IMR-90 (cell line): ENCODE results near the gene INPP5A. TPM values are rescaled to one million over a fixed set of nuclear protein-coding genes. Genes with fewer than 3 reads are reported as not detected.

Experiments used
- ATAC-seq: fragments of 200-7000 bp; cut with Tn5 transposase; 2 replicates; pipeline ENCODE4 v1.9.1; 2020; ENCODE audit warnings: low read depth, mild to moderate bottlenecking, moderate library complexity
- BruUV-seq: library from RNA; stranded (reverse); fragments of 400-500 nt; replicated peaks from 2 replicates; lab custom pipeline; 2021; lab: Mats Ljungman, UMichigan
- CTCF ChIA-PET: fragments of 300-600 bp; formaldehyde crosslinking; extraction: SDS; loops from one replicate; lab custom pipeline; 2021; ENCODE audit warnings: antibody characterized with exemption; lab: Yijun Ruan, JAX
- POLR2A ChIA-PET: fragments of 300-600 bp; sonication (Branson Sonifier 250); formaldehyde crosslinking; loops from one replicate; lab custom pipeline; 2022; ENCODE audit warnings: antibody characterized with exemption; ENCODE audit not compliant: unreplicated experiment; lab: Charles Lee
- DNase-seq: peaks from one replicate; pipeline ENCODE4 v3.0.0; 2013
- H2AFZ ChIP-seq: replicated peaks from 2 replicates; pipeline ENCODE3; 2013; ENCODE audit warnings: low read length, mild to moderate bottlenecking; ENCODE audit not compliant: poor library complexity
- H2AK5ac ChIP-seq: 2 replicates; pipeline ENCODE4 v1.6.1; 2013; ENCODE audit warnings: low read depth, low read length, inconsistent platforms
- H2AK9ac ChIP-seq: replicated peaks from 2 replicates; pipeline ENCODE3; 2013; ENCODE audit warnings: mild to moderate bottlenecking, low read depth, low read length, moderate library complexity; ENCODE audit not compliant: poor library complexity
- H2BK120ac ChIP-seq: 2 replicates; pipeline ENCODE4 v1.6.1; 2013; ENCODE audit warnings: low read depth, low read length, inconsistent platforms
- H2BK15ac ChIP-seq: 3 replicates; pipeline ENCODE4 v1.6.1; 2013; ENCODE audit warnings: low read depth, low read length, inconsistent platforms
- H2BK20ac ChIP-seq: 2 replicates; pipeline ENCODE4 v1.6.1; 2013; ENCODE audit warnings: low read depth, mild to moderate bottlenecking, inconsistent platforms, low read length, moderate library complexity
- H2BK5ac ChIP-seq: 2 replicates; pipeline ENCODE4 v1.6.1; 2013; ENCODE audit warnings: mild to moderate bottlenecking, low read depth, low read length, inconsistent platforms; ENCODE audit not compliant: poor library complexity, severe bottlenecking
- H3K14ac ChIP-seq: replicated peaks from 2 replicates; pipeline ENCODE4 v1.6.1; 2013; ENCODE audit warnings: low read depth, low read length, inconsistent platforms
- H3K18ac ChIP-seq: 2 replicates; pipeline ENCODE4 v1.6.1; 2013; ENCODE audit warnings: low read depth, low read length, control low read depth
- H3K23ac ChIP-seq: 2 replicates; pipeline ENCODE4 v1.6.1; 2013; ENCODE audit warnings: low read depth, low read length, inconsistent platforms
- H3K27ac ChIP-seq: 2 replicates; pipeline ENCODE4 v1.5.1; 2013; ENCODE audit warnings: mild to moderate bottlenecking, control low read depth, low read length; ENCODE audit not compliant: insufficient read depth
- H3K27me3 ChIP-seq: 2 replicates; pipeline ENCODE4 v1.6.1; 2013; ENCODE audit warnings: low read length; ENCODE audit not compliant: control insufficient read depth, insufficient read depth
- H3K36me3 ChIP-seq: 2 replicates; pipeline ENCODE4 v1.6.1; 2013; ENCODE audit warnings: low read length, mixed read lengths; ENCODE audit not compliant: control insufficient read depth, insufficient read depth
- H3K4ac ChIP-seq: 2 replicates; pipeline ENCODE4 v1.6.1; 2013; ENCODE audit warnings: low read depth, low read length, inconsistent platforms
- H3K4me1 ChIP-seq: 2 replicates; pipeline ENCODE4 v1.6.1; 2013; ENCODE audit warnings: low read length, mixed read lengths; ENCODE audit not compliant: control insufficient read depth, insufficient read depth
- H3K4me2 ChIP-seq: 2 replicates; pipeline ENCODE4 v1.6.1; 2013; ENCODE audit warnings: low read depth, mild to moderate bottlenecking, control low read depth, low read length, moderate library complexity
- H3K4me3 ChIP-seq: 2 replicates; pipeline ENCODE4 v1.5.1; 2013; ENCODE audit warnings: low read depth, mild to moderate bottlenecking, control low read depth, low read length, moderate library complexity; ENCODE audit not compliant: insufficient read depth
- H3K56ac ChIP-seq: 2 replicates; pipeline ENCODE4 v1.6.1; 2013; ENCODE audit warnings: low read length, inconsistent platforms; ENCODE audit not compliant: insufficient read depth; ENCODE audit errors: extremely low read depth
- H3K79me1 ChIP-seq, 2 experiments: 2 replicates each; pipeline ENCODE4 v1.6.1; 2013; ENCODE audit warnings: low read length in 2 of 2, inconsistent platforms in 1 of 2, low read depth in 1 of 2
- H3K9ac ChIP-seq: 2 replicates; pipeline ENCODE4 v1.6.1; 2013; ENCODE audit warnings: low read depth, low read length, control low read depth
- H3K9me1 ChIP-seq: 2 replicates; pipeline ENCODE4 v1.6.1; 2013; ENCODE audit warnings: low read length, inconsistent platforms; ENCODE audit not compliant: insufficient read depth
- H3K9me3 ChIP-seq: 2 replicates; pipeline ENCODE4 v1.6.1; 2013; ENCODE audit warnings: low read length; ENCODE audit not compliant: control insufficient read depth, insufficient read depth
- H4K20me1 ChIP-seq: 2 replicates; pipeline ENCODE4 v1.6.1; 2013; ENCODE audit warnings: low read length, inconsistent platforms; ENCODE audit not compliant: insufficient read depth
- H4K5ac ChIP-seq: 2 replicates; pipeline ENCODE4 v1.6.1; 2013; ENCODE audit warnings: mild to moderate bottlenecking, low read depth, low read length, control low read depth
- H4K8ac ChIP-seq, 2 experiments: 2 replicates each; pipeline ENCODE4 v1.6.1; 2013; ENCODE audit warnings: low read depth in 2 of 2, low read length in 2 of 2, control low read depth in 1 of 2, inconsistent platforms in 1 of 2
- H4K91ac ChIP-seq: 2 replicates; pipeline ENCODE4 v1.6.1; 2013; ENCODE audit warnings: low read depth, low read length, inconsistent platforms; ENCODE audit not compliant: insufficient read depth
- FOS ChIP-seq: fragments of 150-350 bp; IDR thresholded peaks from 2 replicates; pipeline ENCODE4 v1.6.1; 2016; ENCODE audit warnings: low read depth, low read length
- RAD21 ChIP-seq: IDR thresholded peaks from 2 replicates; pipeline ENCODE4 v1.6.1; 2012; ENCODE audit warnings: low read length, improper control_type of control experiment
- WGBS, 2 experiments: methylation state at CpG; one replicate each; pipeline versions ENCODE4 v1.1.5 to v1.1.7; 2013; ENCODE audit warnings: missing lambda C conversion rate in 2 of 2; ENCODE audit not compliant: insufficient read length in 1 of 2; ENCODE audit errors: extremely low coverage in 2 of 2; 5-methylcytosine and 5-hydroxymethylcytosine counted together
- dilution Hi-C: fragments of 300-500 bp; cut with HindIII; formaldehyde crosslinking; loops from one replicate; pipeline ENCODE4 v1.14.3; 2018; ENCODE audit warnings: low sequenced_read_pairs; ENCODE audit not compliant: unreplicated experiment
- in situ Hi-C: fragments of 300-500 bp; cut with MboI; formaldehyde crosslinking; loops from 3 replicates; pipeline ENCODE4 v1.14.3; 2019; ENCODE audit warnings: low sequenced_read_pairs, inconsistent platforms, mixed read lengths
- intact Hi-C: fragments of 100-400 bp; cut with micrococcal nuclease; formaldehyde crosslinking; loops from 2 replicates; pipeline ENCODE4 v1.10.0; 2022
- polyA plus RNA-seq, 3 experiments: library from polyadenylated mRNA; depleted of rRNA; stranded (reverse); fragments of >200 nt; gene quantifications; 2 replicates each; pipeline ENCODE4 v1.2.3, GENCODE V29; 2012; ENCODE audit warnings: low replicate concordance in 1 of 3
- total RNA-seq: library from RNA; depleted of rRNA; stranded (reverse); fragments of >200 nt; gene quantifications from 2 replicates; pipeline ENCODE4 v1.2.3, GENCODE V29; 2012

The INPP5A gene
- total and polyA plus RNA-seq, 2 of the 4 experiments (the other 2 are of a cell fraction) = 21.4 to 36.7 TPM

DNA sequence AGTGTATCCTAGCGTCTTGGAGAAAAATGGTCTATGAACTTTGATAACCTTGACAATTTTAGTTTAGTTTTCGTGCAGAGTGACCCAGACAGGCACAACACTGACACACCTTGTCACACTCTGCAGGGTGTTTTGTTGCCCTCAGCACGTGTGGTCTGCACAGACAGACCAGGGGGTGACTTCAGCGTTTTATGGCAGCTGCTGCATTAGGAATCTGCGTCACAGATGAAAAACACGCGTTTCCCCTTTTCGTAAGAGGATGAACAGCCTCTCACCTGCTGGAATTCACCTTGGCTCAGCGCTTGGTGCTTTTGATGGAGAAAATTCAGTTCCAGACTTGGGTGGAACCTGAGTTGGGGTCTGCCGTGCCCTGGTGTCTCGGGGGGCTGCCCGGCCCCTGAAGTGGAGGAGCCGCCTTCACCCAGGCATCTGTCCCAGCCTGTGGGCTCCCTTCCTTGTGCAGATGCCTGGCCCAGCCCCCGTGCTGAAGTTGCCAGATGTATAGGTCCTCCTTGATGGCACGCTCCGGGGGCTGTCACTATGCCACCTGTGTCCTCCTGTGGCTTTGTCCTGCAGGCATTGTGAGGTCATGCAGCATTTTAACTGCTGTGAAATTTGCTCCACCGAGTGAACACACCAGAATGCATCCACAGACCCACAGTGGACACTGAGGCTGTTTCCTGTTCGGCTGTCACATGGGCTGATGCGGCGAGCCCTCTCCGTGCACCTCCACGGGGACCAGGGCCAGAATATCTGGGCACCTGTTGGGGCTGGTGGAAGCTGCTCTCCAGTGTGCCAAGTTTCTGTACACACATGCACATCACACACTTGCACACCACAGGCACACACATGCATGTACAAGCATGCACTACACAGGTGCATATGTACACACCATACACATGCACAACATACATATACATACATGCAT lies 18.3 kb downstream of the INPP5A start (continued):
- TF ChIP-seq FOS = no peak
- no peak for TF ChIP-seq RAD21

DNA sequence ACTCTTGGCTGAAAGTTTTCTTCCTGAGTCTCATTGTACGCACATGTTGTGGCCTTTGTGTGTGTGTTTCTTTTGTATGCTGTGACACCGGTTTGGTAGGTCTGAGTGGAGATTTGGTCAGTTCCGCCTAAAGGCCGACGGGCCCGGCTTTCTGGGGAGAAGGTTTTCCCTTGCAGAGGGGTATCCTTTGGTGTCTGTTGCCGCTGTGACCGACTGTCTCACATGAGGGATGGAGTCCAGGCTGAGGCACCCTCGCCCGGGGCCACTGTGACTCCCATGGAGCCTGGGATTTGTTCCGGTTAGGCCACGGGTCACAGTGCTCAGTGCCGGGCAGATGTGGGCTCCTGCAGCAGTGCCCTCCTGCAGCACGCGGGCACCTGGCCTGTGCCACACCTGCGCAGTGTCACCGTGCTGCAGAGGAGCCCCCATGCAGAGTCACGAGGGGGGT lies 19.4 kb downstream of the INPP5A start:
- no peaks in the 10 kb centered on the region for H3K27me3 ChIP-seq
- H2BK20ac ChIP-seq = no peak overlapping the region
- H3K18ac ChIP-seq = no peak overlapping the region
- no peak overlapping the region for H2AK9ac ChIP-seq
- dilution Hi-C loops = no loop called here
- 85% methylated on average over 4 of the region's 18 CpGs; no CpG with 5 or more reads in 1 of the 2 experiments for WGBS, 2 experiments
- H3K4ac ChIP-seq = no peak overlapping the region
- BruUV-seq = no TSS peak
- H3K27ac ChIP-seq = no peak overlapping the region
- no peak for DNase-seq
- no peak for TF ChIP-seq RAD21
- peaks cover 11% of the 10 kb centered on the region for H3K9me1 ChIP-seq
- ChIA-PET POLR2A (no interaction called here), CTCF (no interaction called here)
- peaks cover 75% of the 10 kb centered on the region for H4K20me1 ChIP-seq
- H2AFZ ChIP-seq = no peak overlapping the region
- intact Hi-C loops = no loop called here
- ATAC-seq = no peak
- H2BK15ac ChIP-seq = no peak overlapping the region
- H3K14ac ChIP-seq = no peak overlapping the region
- no peak overlapping the region for H3K56ac ChIP-seq
- H3K9me3 ChIP-seq = no peaks in the 10 kb centered on the region
- peaks cover 2% of the 10 kb centered on the region; the same call in 1 of the 2 replicates for H3K36me3 ChIP-seq
- no peak overlapping the region for H3K23ac ChIP-seq
- no peak overlapping the region for H3K4me3 ChIP-seq
- H3K9ac ChIP-seq = no peak overlapping the region
- peaks cover 15 to 66% of the 10 kb centered on the region in 2 experiments for H3K79me1 ChIP-seq
- no peaks in the 10 kb centered on the region for H3K4me1 ChIP-seq
- no peak overlapping the region for H4K5ac ChIP-seq
- H2BK120ac ChIP-seq = no peak overlapping the region
- no peak overlapping the region for H4K91ac ChIP-seq
- H4K8ac ChIP-seq = no peak overlapping the region
- H2AK5ac ChIP-seq = no peak overlapping the region
- in situ Hi-C loops = no loop called here
- no peak overlapping the region for H2BK5ac ChIP-seq
- no peak overlapping the region for H3K4me2 ChIP-seq
